ENCODE results near the gene IER5L. TPM values are rescaled to one million over a fixed set of nuclear protein-coding genes. Genes with fewer than 3 reads are reported as not detected.

The IER5L gene
- total and polyA plus RNA-seq, 9 of the 15 experiments (the other 6 are each of a cell fraction or from before 2014, with no cell fraction given), result 0.14 to 11.9 (median 0.52) TPM

DNA sequence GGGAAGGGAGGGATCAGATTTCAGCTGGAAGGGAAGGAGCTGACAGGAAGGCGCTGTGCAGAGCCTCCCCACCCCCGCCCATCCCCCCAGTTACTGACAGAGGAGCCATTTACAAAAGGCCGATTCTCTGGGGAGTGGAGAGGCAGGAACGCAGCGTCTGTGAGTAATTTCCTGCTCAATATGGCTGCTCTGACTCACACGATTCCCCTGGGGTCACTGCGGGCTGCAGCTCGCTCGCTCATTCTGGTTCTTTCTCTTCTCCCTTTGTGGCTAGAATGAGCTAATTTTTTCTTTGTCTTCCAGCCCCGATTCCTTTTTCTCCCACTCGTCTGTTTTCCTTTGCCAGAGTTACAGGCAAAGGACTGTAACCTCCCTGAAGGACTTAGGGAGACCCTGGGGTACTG, 38.1 kb downstream of the IER5L start (continued):
- TF ChIP-seq, protein P1, sequence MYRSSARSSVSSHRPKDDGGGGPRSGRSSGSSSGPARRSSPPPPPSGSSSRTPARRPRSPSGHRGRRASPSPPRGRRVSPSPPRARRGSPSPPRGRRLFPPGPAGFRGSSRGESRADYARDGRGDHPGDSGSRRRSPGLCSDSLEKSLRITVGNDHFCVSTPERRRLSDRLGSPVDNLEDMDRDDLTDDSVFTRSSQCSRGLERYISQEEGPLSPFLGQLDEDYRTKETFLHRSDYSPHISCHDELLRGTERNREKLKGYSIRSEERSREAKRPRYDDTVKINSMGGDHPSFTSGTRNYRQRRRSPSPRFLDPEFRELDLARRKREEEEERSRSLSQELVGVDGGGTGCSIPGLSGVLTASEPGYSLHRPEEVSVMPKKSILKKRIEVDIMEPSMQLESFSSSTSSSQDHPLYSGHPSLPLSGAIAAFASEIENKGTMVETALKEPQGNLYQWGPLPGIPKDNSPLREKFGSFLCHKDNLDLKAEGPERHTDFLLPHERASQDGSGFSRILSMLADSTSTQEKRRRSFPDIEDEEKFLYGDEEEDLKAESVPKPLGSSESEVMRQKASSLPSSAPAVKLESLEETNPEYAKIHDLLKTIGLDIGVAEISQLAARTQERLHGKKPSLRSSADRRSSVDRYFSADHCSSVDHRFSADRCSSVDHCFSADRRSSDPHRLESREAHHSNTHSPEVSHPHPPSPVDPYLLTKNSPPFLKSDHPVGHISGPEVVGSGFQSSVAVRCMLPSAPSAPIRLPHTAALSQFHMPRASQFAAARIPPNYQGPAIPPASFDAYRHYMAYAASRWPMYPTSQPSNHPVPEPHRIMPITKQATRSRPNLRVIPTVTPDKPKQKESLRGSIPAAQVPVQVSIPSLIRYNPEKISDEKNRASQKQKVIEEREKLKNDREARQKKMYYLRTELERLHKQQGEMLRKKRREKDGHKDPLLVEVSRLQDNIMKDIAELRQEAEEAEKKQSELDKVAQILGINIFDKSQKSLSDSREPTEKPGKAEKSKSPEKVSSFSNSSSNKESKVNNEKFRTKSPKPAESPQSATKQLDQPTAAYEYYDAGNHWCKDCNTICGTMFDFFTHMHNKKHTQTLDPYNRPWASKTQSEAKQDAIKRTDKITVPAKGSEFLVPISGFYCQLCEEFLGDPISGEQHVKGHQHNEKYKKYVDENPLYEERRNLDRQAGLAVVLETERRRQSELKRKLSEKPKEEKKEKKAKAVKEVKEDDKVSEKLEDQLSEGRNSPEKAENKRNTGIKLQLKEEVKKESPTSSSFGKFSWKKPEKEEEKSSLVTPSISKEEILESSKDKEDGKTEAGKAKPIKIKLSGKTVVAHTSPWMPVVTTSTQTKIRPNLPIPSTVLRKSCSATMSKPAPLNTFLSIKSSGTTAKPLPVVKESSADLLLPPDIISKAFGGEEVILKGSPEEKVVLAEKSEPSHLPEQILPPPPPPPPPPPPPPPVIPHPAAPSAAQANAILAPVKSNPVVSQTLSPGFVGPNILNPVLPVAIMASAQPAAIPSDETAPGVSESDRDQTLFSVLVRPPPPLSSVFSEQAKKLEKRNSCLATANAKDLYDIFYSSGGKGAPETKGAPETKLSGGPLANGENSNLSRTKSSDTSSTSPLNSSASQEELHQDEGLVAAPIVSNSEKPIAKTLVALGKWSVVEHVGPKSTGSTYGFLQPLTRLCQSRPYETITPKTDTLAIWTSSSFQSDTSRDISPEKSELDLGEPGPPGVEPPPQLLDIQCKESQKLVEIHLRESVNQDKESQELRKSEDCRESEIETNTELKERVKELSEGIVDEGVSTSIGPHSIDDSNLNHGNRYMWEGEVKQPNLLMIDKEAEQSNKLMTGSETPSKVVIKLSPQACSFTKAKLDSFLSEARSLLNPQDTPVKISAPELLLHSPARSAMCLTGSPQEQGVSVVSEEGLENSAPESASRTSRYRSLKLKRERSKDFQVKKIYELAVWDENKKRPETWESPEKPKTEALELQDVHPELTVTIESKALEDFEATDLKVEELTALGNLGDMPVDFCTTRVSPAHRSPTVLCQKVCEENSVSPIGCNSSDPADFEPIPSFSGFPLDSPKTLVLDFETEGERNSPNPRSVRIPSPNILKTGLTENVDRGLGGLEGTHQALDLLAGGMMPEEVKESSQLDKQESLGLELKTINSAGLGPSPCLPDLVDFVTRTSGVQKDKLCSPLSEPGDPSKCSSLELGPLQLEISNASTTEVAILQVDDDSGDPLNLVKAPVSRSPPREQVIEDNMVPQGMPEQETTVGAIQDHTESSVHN (IDR thresholded peaks at IDR 0.05; ENCODE audit: borderline replicate concordance in 1 of 2, low read depth in 1 of 2), result 0 out of 4 replicates have a peak, but pooled peaks of 1 of the 2 experiments have one; percentile 29
- TF ChIP-seq SP1 (CRISPR knock-in tag; IDR thresholded peaks at IDR 0.05) (0 out of 2 replicates have a peak, but pooled peaks have one; percentile 27), JUND (IDR thresholded peaks at IDR 0.05; ENCODE audit: borderline replicate concordance, low read depth, low read length) (peak; percentile 83), JUND (tag; IDR thresholded peaks at IDR 0.05; ENCODE audit: borderline replicate concordance, low read depth, low read length) (peak; percentile 72; the same call in 1 of the 3 replicates), TBL1XR1 (IDR thresholded peaks at IDR 0.05; ENCODE audit: low read length in 2 of 2) (peak in 1 of 2 experiments; percentile 36; a peak in 1 of 4 replicates), PML (IDR thresholded peaks at IDR 0.05; ENCODE audit: low read length) (peak; percentile 51; the same call in 1 of the 2 replicates), GABPB1 (CRISPR knock-in tag; IDR thresholded peaks at IDR 0.05) (peak; percentile 81), GTF2E2 (tag; IDR thresholded peaks at IDR 0.05) (peak; percentile 86; the same call in 1 of the 2 replicates), ARID1B (IDR thresholded peaks at IDR 0.05) (peak; percentile 60), TBP (optimal IDR thresholded peaks at IDR 0.05; ENCODE audit: low read depth, low read length) (peak; percentile 60), NFIC (IDR thresholded peaks at IDR 0.05) (0 out of 2 replicates have a peak, but pooled peaks have one; percentile 10), MEF2D (tag; conservative IDR thresholded peaks at IDR 0.05; ENCODE audit: low read depth) (peak; percentile 83)
- TF ChIP-seq, protein P2, sequence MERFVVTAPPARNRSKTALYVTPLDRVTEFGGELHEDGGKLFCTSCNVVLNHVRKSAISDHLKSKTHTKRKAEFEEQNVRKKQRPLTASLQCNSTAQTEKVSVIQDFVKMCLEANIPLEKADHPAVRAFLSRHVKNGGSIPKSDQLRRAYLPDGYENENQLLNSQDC (CRISPR knock-in tag; IDR thresholded peaks at IDR 0.05), result no peak
- TF ChIP-seq, protein P3, sequence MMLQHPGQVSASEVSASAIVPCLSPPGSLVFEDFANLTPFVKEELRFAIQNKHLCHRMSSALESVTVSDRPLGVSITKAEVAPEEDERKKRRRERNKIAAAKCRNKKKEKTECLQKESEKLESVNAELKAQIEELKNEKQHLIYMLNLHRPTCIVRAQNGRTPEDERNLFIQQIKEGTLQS (IDR thresholded peaks at IDR 0.05), result peak; percentile 78
- TF ChIP-seq, protein P3 (CRISPR knock-in tag; conservative IDR thresholded peaks at IDR 0.05), result no peak

Measured in K562 (cell line).